ENCODE results near the gene ICA1. TPM values are rescaled to one million over a fixed set of nuclear protein-coding genes. Genes with fewer than 3 reads are reported as not detected.

The ICA1 gene
- total RNA-seq, 4 donors from 2014 or later = 1.6 to 20.9 (median 4.0) TPM

GRCh38 chr7:8208816-8209215 lies 53.2 kb downstream of the ICA1 start:
- TF ChIP-seq CTCF (IDR thresholded peaks at IDR 0.05 in 4 of 5, conservative IDR thresholded peaks at IDR 0.05 in 1 of 5) = no peak
- no peak for TF ChIP-seq POLR2A (IDR thresholded peaks at IDR 0.05)
- Histone ChIP-seq H3K4me3 (no peak overlapping the region), H3K36me3 (no peaks in the 10 kb centered on the region), H3K27me3 (no peaks in the 10 kb centered on the region), H3K4me1 (peaks cover 11 to 21% of the 10 kb centered on the region in 2 donors), H3K27ac (no peak overlapping the region), H3K9me3 (no peaks in the 10 kb centered on the region)
- intact Hi-C loops (cut with DNase I; ENCODE audit: low total_unique reads) (no loop called here), in situ Hi-C loops (cut with MboI; ENCODE audit: low sequenced_read_pairs in 4 of 4) (loop anchor here in 2 of 4 donors (25.0 kb wide), 3 partner anchors 447 to 772 kb away; no protein-coding TSS in a partner anchor)
- DNase-seq = no peak
- ATAC-seq = no peak

- Histone ChIP-seq H3K4me3 (no peak overlapping the region), H3K4me1 (peaks cover 8 to 9% of the 10 kb centered on the region in 2 donors), H3K36me3 (no peaks in the 10 kb centered on the region), H3K9me3 (no peaks in the 10 kb centered on the region), H3K27ac (no peak overlapping the region), H3K27me3 (no peaks in the 10 kb centered on the region)
- DNase-seq = no peak
- intact Hi-C loops (cut with DNase I; ENCODE audit: low total_unique reads) (no loop called here), in situ Hi-C loops (cut with MboI; ENCODE audit: low sequenced_read_pairs in 4 of 4) (loop anchor here in 2 of 4 donors (25.0 kb wide), 3 partner anchors 445 to 770 kb away; no protein-coding TSS in a partner anchor)
- no peak for ATAC-seq
- TF ChIP-seq CTCF (IDR thresholded peaks at IDR 0.05 in 4 of 5, conservative IDR thresholded peaks at IDR 0.05 in 1 of 5) (no peak), POLR2A (IDR thresholded peaks at IDR 0.05) (no peak)
Observed at GRCh38 chr7:8206956-8207355, 55.0 kb downstream of the ICA1 start.

GRCh38 chr7:8205537-8205936 lies 56.4 kb downstream of the ICA1 start:
- intact Hi-C loops (cut with DNase I; ENCODE audit: low total_unique reads) = no loop called here
- Histone ChIP-seq H3K36me3 (no peaks in the 10 kb centered on the region), H3K4me3 (no peak overlapping the region), H3K27ac (no peak overlapping the region), H3K4me1 (peaks cover 0 to 5% of the 10 kb centered on the region in 2 donors), H3K9me3 (no peaks in the 10 kb centered on the region), H3K27me3 (no peaks in the 10 kb centered on the region)
- ATAC-seq (no peak), DNase-seq (no peak)
- in situ Hi-C loops (cut with MboI; ENCODE audit: low sequenced_read_pairs in 4 of 4) = loop anchor here in 2 of 4 donors (25.0 kb wide), 3 partner anchors 443 to 768 kb away; no protein-coding TSS in a partner anchor
- no peak for TF ChIP-seq CTCF (IDR thresholded peaks at IDR 0.05 in 4 of 5, conservative IDR thresholded peaks at IDR 0.05 in 1 of 5)
- TF ChIP-seq POLR2A (IDR thresholded peaks at IDR 0.05) = no peak

- in situ Hi-C loops (cut with MboI; ENCODE audit: low sequenced_read_pairs in 4 of 4) = loop anchor here in 2 of 4 donors (25.0 kb wide), 3 partner anchors 443 to 768 kb away; no protein-coding TSS in a partner anchor
Observed at GRCh38 chr7:8205031-8205387, 57.0 kb downstream of the ICA1 start.

More at GRCh38 chr7:8205031-8205387, 57.0 kb downstream of the ICA1 start:
- no peak for TF ChIP-seq POLR2A (IDR thresholded peaks at IDR 0.05)
- TF ChIP-seq CTCF (IDR thresholded peaks at IDR 0.05 in 4 of 5, conservative IDR thresholded peaks at IDR 0.05 in 1 of 5) = no peak
- Histone ChIP-seq H3K9me3 (no peaks in the 10 kb centered on the region), H3K4me3 (no peak overlapping the region), H3K4me1 (peaks cover 0 to 5% of the 10 kb centered on the region in 2 donors), H3K36me3 (no peaks in the 10 kb centered on the region), H3K27me3 (no peaks in the 10 kb centered on the region), H3K27ac (no peak overlapping the region)
- intact Hi-C loops (cut with DNase I; ENCODE audit: low total_unique reads) = no loop called here
- ATAC-seq = no peak
- no peak for DNase-seq

All from gastrocnemius medialis (tissue), 4 donors.